Smooth muscle cell (in vitro differentiated cells): ENCODE measurements around the gene C19orf85. TPM values are rescaled to one million over a fixed set of nuclear protein-coding genes. Genes with fewer than 3 reads are reported as not detected.

Experiments
- DNase-seq: peaks from one replicate; lab custom pipeline; 2025; ENCODE audit not compliant: unreplicated experiment; lab: John Stamatoyannopoulos, UW
- H2AFZ ChIP-seq: fragments of 200-600 bp; sonication (generic); 2 replicates; pipeline ENCODE4 v1.6.0; 2016; ENCODE audit warnings: antibody characterized with exemption, low read depth, mild to moderate bottlenecking
- H3F3A ChIP-seq: fragments of 200-600 bp; sonication (generic); 2 replicates; pipeline ENCODE4 v1.6.0; 2017; ENCODE audit warnings: antibody characterized with exemption, low read depth
- H3K27ac ChIP-seq: fragments of 200-600 bp; sonication (generic); 2 replicates; pipeline ENCODE4 v1.5.1; 2016; ENCODE audit warnings: low read depth, mild to moderate bottlenecking
- H3K27me3 ChIP-seq: fragments of 200-600 bp; sonication (generic); 2 replicates; pipeline ENCODE4 v1.6.1; 2016; ENCODE audit warnings: low read depth, mild to moderate bottlenecking
- H3K36me3 ChIP-seq: fragments of 200-600 bp; sonication (generic); 2 replicates; pipeline ENCODE4 v1.5.1; 2016; ENCODE audit warnings: low read depth
- H3K4me1 ChIP-seq: fragments of 200-600 bp; sonication (generic); 2 replicates; pipeline ENCODE4 v1.5.1; 2016; ENCODE audit warnings: low read depth
- H3K4me2 ChIP-seq: fragments of 200-600 bp; sonication (generic); 2 replicates; pipeline ENCODE4 v1.6.0; 2016; ENCODE audit warnings: mild to moderate bottlenecking
- H3K4me3 ChIP-seq: fragments of 200-600 bp; sonication (generic); 2 replicates; pipeline ENCODE4 v1.5.1; 2016; ENCODE audit warnings: mild to moderate bottlenecking
- H3K79me2 ChIP-seq: fragments of 200-600 bp; sonication (generic); 2 replicates; pipeline ENCODE4 v1.6.0; 2016; ENCODE audit warnings: low read depth, mild to moderate bottlenecking
- H3K9ac ChIP-seq: fragments of 200-600 bp; sonication (generic); 2 replicates; pipeline ENCODE4 v1.6.0; 2016; ENCODE audit warnings: low read depth
- H3K9me3 ChIP-seq: fragments of 200-600 bp; sonication (generic); replicated peaks from 2 replicates; pipeline ENCODE4 v1.5.1; 2016; ENCODE audit warnings: low read depth
- H4K20me1 ChIP-seq: fragments of 200-600 bp; sonication (generic); 2 replicates; pipeline ENCODE4 v1.6.0; 2016; ENCODE audit warnings: low read depth
- WGBS: methylation state at CpG from one replicate; pipeline ENCODE4 v1.1.7; 2016; ENCODE audit warnings: low lambda C conversion rate; 5-methylcytosine and 5-hydroxymethylcytosine counted together
- polyA plus RNA-seq: library from polyadenylated mRNA; unstranded; fragments of >200 nt; fragmentation: Nextera tagmentation; extraction: Ambion mirVana; gene quantifications from 2 replicates; pipeline ENCODE4 v1.2.1, GENCODE V29; 2016
- total RNA-seq: library from RNA; depleted of rRNA; stranded (reverse); fragments of >200 nt; gene quantifications from 2 replicates; pipeline ENCODE4 v1.2.3, GENCODE V29; 2014
- TF ChIP-seq, protein P1 (sequence below): fragments of 200-600 bp; sonication (generic); IDR thresholded peaks from 2 replicates; pipeline ENCODE4 v1.5.1; 2017; ENCODE audit warnings: borderline replicate concordance, mild to moderate bottlenecking, antibody characterized with exemption; ENCODE audit not compliant: insufficient read depth, poor library complexity, severe bottlenecking

Gene C19orf85
- total and polyA plus RNA-seq, 2 experiments from 2014 or later, result not detected

DNA sequence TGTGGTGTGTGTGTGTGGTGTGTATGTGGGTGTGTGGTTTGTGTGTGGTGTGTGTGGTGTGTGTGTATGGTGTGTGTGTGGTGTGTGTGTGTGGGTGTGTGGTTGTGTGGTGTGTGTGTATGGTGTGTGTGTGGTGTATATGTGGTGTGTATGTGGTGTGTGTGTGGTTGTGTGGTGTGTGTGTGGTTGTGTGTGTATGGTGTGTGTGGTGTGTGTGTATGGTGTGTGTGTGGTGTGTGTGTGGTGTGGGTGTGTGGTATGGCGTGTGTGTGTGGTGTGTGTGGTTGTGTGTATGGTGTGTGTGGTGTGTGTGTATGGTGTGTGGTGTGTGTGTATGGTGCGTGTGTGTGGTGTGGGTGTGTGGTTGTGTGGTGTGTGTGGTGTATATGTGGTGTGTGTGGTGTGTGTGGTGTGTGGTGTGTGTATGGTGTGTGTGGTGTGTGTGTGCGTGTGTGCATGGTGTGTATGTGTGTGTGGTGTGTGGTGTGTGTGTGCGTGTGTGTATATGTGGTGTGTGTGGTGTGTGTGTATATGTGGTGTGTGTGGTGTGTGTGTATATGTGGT lies 30.1 kb downstream of the C19orf85 start:
- no CpG with 5 or more reads among the region's 4 CpGs for WGBS
- DNase-seq, result no peak
- no peaks in the 10 kb centered on the region for H3K9me3 ChIP-seq
- no peaks in the 10 kb centered on the region for H3K4me1 ChIP-seq
- no peak overlapping the region for H3K27ac ChIP-seq
- H3K27me3 ChIP-seq, result peaks cover 15% of the 10 kb centered on the region
- no peak overlapping the region for H3K9ac ChIP-seq
- H3K79me2 ChIP-seq, result no peaks in the 10 kb centered on the region
- no peaks in the 10 kb centered on the region for H4K20me1 ChIP-seq
- no peak overlapping the region for H3K4me2 ChIP-seq
- H3K36me3 ChIP-seq, result no peaks in the 10 kb centered on the region
- TF ChIP-seq, protein P1, sequence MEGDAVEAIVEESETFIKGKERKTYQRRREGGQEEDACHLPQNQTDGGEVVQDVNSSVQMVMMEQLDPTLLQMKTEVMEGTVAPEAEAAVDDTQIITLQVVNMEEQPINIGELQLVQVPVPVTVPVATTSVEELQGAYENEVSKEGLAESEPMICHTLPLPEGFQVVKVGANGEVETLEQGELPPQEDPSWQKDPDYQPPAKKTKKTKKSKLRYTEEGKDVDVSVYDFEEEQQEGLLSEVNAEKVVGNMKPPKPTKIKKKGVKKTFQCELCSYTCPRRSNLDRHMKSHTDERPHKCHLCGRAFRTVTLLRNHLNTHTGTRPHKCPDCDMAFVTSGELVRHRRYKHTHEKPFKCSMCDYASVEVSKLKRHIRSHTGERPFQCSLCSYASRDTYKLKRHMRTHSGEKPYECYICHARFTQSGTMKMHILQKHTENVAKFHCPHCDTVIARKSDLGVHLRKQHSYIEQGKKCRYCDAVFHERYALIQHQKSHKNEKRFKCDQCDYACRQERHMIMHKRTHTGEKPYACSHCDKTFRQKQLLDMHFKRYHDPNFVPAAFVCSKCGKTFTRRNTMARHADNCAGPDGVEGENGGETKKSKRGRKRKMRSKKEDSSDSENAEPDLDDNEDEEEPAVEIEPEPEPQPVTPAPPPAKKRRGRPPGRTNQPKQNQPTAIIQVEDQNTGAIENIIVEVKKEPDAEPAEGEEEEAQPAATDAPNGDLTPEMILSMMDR, result no peak
- no peak overlapping the region for H3K4me3 ChIP-seq
- no peaks in the 10 kb centered on the region for H3F3A ChIP-seq
- no peak overlapping the region for H2AFZ ChIP-seq

DNA sequence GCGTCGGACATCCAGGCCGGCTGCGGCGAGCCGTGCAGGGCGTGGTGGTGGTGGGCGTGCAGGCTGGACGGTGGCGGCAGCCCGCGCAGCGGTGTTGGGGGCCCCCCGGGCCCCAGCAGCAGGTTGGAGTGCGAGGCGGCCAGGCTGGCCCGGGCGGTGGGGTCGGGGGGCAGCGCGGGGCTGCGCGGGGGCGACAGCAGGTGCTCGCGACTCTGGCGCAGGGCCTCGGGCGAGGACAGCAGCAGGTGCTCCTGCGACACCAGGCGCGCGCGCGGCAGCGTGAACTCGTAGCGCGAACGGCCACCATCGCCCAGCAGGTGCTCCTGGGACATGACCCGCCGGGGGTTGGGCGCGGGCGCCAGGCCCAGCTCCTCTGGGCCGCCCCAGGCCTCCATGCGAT lies 31.3 kb downstream of the C19orf85 start:
- no peaks in the 10 kb centered on the region for H3K36me3 ChIP-seq
- no peak overlapping the region for H2AFZ ChIP-seq
- H4K20me1 ChIP-seq, result no peaks in the 10 kb centered on the region
- H3K4me3 ChIP-seq, result no peak overlapping the region
- no peak overlapping the region for H3K27ac ChIP-seq
- H3K27me3 ChIP-seq, result peaks cover 3% of the 10 kb centered on the region
- no peaks in the 10 kb centered on the region for H3K4me1 ChIP-seq
- DNase-seq, result no peak
- H3K9ac ChIP-seq, result no peak overlapping the region
- TF ChIP-seq, protein P1, result no peak
- H3F3A ChIP-seq, result no peaks in the 10 kb centered on the region
- H3K4me2 ChIP-seq, result no peak overlapping the region
- no peaks in the 10 kb centered on the region for H3K9me3 ChIP-seq
- 92% methylated on average over 31 of the region's 48 CpGs for WGBS
- H3K79me2 ChIP-seq, result no peaks in the 10 kb centered on the region

- no peaks in the 10 kb centered on the region for H3F3A ChIP-seq
- TF ChIP-seq, protein P1, result no peak
- no peak overlapping the region for H3K4me2 ChIP-seq
- H3K27me3 ChIP-seq, result no peaks in the 10 kb centered on the region
- no peaks in the 10 kb centered on the region for H3K9me3 ChIP-seq
- no peak overlapping the region for H3K9ac ChIP-seq
- H3K4me1 ChIP-seq, result no peaks in the 10 kb centered on the region
- 96% methylated on average over 14 of the region's 14 CpGs for WGBS
- H4K20me1 ChIP-seq, result no peaks in the 10 kb centered on the region
- H2AFZ ChIP-seq, result no peak overlapping the region
- no peak for DNase-seq
- H3K36me3 ChIP-seq, result no peaks in the 10 kb centered on the region
- no peaks in the 10 kb centered on the region for H3K79me2 ChIP-seq
- no peak overlapping the region for H3K27ac ChIP-seq
- H3K4me3 ChIP-seq, result no peak overlapping the region
These were observed 32.2 kb downstream of the C19orf85 start for GRCh38 chr19:55432241-55432959.

DNA sequence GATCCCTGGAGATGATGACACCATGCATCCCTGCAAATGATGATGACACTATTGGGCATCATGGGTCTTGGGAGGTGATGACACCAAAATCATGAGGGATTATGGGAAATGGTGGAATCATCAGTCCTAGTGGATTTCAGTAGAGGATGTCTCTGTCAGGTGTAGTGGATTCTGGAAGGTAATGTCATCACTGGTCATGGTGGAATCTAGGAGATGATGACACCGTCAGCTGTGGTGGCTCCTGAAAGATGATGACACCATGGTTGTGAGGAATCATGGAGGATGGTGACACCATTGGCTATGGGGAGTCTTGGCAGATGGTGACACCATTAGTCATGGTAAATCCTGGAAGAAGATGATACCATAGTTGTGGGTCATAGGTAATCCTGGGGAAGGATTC lies 33.4 kb downstream of the C19orf85 start:
- Histone ChIP-seq H4K20me1 (no peaks in the 10 kb centered on the region), H3K27me3 (no peaks in the 10 kb centered on the region), H3K79me2 (no peaks in the 10 kb centered on the region), H3K9me3 (no peaks in the 10 kb centered on the region), H3K36me3 (no peaks in the 10 kb centered on the region), H2AFZ (no peak overlapping the region), H3K4me2 (no peak overlapping the region), H3K4me3 (no peak overlapping the region), H3K4me1 (no peaks in the 10 kb centered on the region), H3K27ac (no peak overlapping the region), H3K9ac (no peak overlapping the region), H3F3A (no peaks in the 10 kb centered on the region)
- DNase-seq, result no peak
- TF ChIP-seq, protein P1, result no peak
- WGBS, result 90% methylated on average over 1 of the region's 1 CpG
